Body of pancreas (tissue), 4 donors: ENCODE measurements around the gene LPAR1.

Source experiments
- POLR2A ChIP-seq, 3 donors: fragments of 450-650 bp; IDR thresholded peaks; one replicate each; pipeline ENCODE4 v1.6.1; 2016; ENCODE audit warnings: antibody characterized with exemption in 3 of 3, mild to moderate bottlenecking in 2 of 3
- TF ChIP-seq, protein P1 (sequence below), 7 experiments: fragments of 450-650 bp in 4 of 7; fragments of 200-600 bp in 3 of 7; sonication (generic) in 3 of 7; IDR thresholded peaks; one replicate each; pipeline ENCODE4 v1.5.1; 2016 to 2019; ENCODE audit warnings: antibody characterized with exemption in 7 of 7

DNA sequence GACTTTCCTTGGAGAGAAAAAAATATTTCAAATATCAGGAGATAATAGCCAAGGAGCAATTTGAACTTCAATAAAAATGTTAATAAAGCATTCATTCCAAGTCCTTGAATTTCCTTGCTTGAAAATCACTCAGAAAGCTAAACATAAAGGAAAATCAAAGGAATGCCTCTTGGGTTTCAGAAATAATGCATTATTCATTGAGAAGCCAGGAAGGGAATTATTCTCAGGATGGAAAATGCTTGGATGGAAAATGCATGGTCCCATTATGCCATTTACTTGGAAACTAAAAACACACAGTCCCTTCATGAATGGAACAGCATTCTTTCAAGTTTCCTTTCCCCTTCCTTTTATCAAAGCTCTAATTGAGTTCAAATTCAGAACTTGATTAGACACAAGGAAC lies 160.9 kb downstream of the LPAR1 start:
- TF ChIP-seq, protein P1, sequence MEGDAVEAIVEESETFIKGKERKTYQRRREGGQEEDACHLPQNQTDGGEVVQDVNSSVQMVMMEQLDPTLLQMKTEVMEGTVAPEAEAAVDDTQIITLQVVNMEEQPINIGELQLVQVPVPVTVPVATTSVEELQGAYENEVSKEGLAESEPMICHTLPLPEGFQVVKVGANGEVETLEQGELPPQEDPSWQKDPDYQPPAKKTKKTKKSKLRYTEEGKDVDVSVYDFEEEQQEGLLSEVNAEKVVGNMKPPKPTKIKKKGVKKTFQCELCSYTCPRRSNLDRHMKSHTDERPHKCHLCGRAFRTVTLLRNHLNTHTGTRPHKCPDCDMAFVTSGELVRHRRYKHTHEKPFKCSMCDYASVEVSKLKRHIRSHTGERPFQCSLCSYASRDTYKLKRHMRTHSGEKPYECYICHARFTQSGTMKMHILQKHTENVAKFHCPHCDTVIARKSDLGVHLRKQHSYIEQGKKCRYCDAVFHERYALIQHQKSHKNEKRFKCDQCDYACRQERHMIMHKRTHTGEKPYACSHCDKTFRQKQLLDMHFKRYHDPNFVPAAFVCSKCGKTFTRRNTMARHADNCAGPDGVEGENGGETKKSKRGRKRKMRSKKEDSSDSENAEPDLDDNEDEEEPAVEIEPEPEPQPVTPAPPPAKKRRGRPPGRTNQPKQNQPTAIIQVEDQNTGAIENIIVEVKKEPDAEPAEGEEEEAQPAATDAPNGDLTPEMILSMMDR (IDR thresholded peaks at IDR 0.05): no peak
- TF ChIP-seq POLR2A (IDR thresholded peaks at IDR 0.05): no peak
